ENCODE measurements around the gene MAN1B1. TPM values are rescaled to one million over a fixed set of nuclear protein-coding genes. Genes with fewer than 3 reads are reported as not detected.

Gene MAN1B1
- 71.3 TPM for total RNA-seq
- 10 to 100 TPM; 42.1 to 53.5 (median 45.7) TPM for polyA plus RNA-seq

DNA sequence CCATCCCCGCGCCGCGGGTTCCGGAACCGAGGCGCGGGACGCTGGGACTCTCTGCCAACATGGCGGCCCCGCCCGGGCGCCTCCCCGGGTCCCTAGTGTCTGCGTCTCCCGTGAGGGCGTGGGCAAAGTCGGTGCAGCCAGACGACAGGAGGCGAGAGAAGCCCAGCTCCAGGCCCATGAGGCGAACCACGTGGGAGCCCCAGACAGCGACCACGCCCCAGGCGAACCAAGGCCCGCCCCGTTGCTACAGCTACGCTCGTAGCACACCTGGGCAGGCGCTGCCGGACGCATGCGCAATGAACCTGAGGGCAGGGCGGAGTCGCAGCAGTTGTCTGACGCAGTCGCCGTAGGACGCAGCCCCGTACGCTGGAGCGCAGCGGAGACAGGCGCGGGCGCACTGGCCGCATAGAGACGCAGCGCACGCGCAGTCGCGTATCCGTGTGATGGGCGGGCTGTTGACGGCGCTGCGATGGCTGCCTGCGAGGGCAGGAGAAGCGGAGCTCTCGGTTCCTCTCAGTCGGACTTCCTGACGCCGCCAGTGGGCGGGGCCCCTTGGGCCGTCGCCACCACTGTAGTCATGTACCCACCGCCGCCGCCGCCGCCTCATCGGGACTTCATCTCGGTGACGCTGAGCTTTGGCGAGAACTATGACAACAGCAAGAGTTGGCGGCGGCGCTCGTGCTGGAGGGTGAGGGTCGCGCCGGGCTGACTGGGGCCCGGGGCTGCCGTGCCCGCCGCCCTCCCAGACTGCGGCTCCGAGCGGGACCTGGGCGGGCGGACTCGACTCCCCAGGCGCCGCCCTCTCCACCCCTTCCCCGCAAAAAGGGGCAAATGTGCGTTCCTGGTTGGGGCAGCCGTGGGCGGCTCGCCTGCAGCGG is at the start of gene MAN1B1:
MAN1B1 (plus strand) TSS at position 455 of the 878 bp plus-strand sequence; CDS start at position 470, 15 bp downstream.
- Histone ChIP-seq H3K27me3 (ENCODE audit: control insufficient read depth, insufficient read depth, low read length) (no peaks in the 10 kb centered on the region), H3K36me3 (ENCODE audit: control insufficient read depth, insufficient read depth, low read length) (peaks cover 9% of the 10 kb centered on the region), H3K4me1 (ENCODE audit: control insufficient read depth, insufficient read depth, low read length, poor library complexity, severe bottlenecking) (peaks cover 31% of the 10 kb centered on the region), H3K9me3 (ENCODE audit: control insufficient read depth in 2 of 2, low read length in 2 of 2) (no peaks in the 10 kb centered on the region), H3K27ac (ENCODE audit: insufficient read depth, low read length, poor library complexity, severe bottlenecking) (peak within 1 kb of the TSS; percentile 96), H3K4me3 (ENCODE audit: low read depth, low read length) (peak within 1 kb of the TSS; percentile 80)
- Mint-ChIP-seq H3K27ac (peak within 1 kb of the TSS; percentile 95 to 96 (median 96)), H3K4me3 (peak within 1 kb of the TSS; percentile 90 to 96 (median 92)), H3K9me3 (peaks cover 0 to 2% (median 0%) of the 10 kb centered on the region in 7 donors), H3K27me3 (no peaks in the 10 kb centered on the region), H3K36me3 (peaks cover 13% of the 10 kb centered on the region), H3K4me1 (peaks cover 10 to 44% (median 30%) of the 10 kb centered on the region in 4 donors)
- peak; percentile 81 to 83 for ATAC-seq (ENCODE audit: low read depth in 2 of 2)
- DNase-seq = peak; percentile 99 to 100 (median 100)

DNA sequence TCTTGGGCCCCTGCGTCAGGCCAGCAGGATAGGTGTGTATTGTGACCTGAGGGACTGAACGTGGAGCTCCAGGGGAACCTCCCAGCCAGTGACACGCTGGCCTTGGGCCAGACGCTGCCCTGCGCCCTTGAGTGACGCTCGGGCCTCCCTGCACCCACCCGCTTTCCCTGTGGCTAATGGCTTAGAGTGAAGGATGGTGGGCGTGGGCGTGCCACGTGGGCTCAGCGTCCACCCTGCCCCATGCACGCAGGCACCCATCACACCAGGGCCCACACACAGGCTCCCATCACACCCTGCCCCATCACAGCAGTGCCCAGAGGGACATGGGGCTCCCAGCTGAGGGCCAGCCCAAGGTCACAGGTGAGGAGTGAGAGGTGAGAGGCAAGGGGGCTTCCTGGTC is 49.8 kb upstream of the MAN1B1 start:
- H3K4me3 ChIP-seq (ENCODE audit: low read depth, low read length) = no peak overlapping the region
- H3K27me3 ChIP-seq (ENCODE audit: control insufficient read depth, insufficient read depth, low read length) = no peaks in the 10 kb centered on the region
- no peaks in the 10 kb centered on the region for H3K36me3 Mint-ChIP-seq
- H3K9me3 ChIP-seq (ENCODE audit: control insufficient read depth in 2 of 2, low read length in 2 of 2) = no peaks in the 10 kb centered on the region
- DNase-seq (no peak), ATAC-seq (ENCODE audit: low read depth in 2 of 2) (no peak)
- H3K9me3 Mint-ChIP-seq = no peaks in the 10 kb centered on the region
- H3K27ac ChIP-seq (ENCODE audit: insufficient read depth, low read length, poor library complexity, severe bottlenecking) = no peak overlapping the region
- H3K4me1 Mint-ChIP-seq = peaks cover 0 to 25% (median 13%) of the 10 kb centered on the region in 4 donors
- H3K27me3 Mint-ChIP-seq = no peaks in the 10 kb centered on the region
- H3K4me3 Mint-ChIP-seq = no peak overlapping the region
- no peaks in the 10 kb centered on the region for H3K36me3 ChIP-seq (ENCODE audit: control insufficient read depth, insufficient read depth, low read length)
- H3K4me1 ChIP-seq (ENCODE audit: control insufficient read depth, insufficient read depth, low read length, poor library complexity, severe bottlenecking) = peaks cover 32% of the 10 kb centered on the region
- H3K27ac Mint-ChIP-seq = no peak overlapping the region

DNA sequence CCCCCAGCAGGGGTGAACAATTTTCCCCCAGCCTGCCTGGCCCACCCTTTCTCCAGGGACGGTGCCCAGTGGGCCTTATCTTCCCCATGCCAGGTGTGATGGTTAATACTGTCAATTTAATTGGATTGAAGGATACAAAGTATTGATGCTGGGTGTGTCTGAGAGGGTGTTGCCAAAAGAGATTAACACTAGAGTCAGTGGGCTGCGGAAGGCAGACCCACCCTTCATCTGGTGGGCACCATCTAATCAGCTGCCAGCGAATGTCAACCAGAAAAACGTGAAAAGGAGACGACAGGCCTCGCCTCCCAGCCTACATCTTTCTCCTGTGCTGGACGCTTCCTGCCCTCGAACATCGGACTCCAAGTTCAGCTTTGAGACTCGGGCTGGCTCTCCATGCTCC is 49.3 kb upstream of the MAN1B1 start:
- DNase-seq = no peak
- H3K36me3 Mint-ChIP-seq = no peaks in the 10 kb centered on the region
- H3K27me3 Mint-ChIP-seq = no peaks in the 10 kb centered on the region
- Histone ChIP-seq H3K27me3 (ENCODE audit: control insufficient read depth, insufficient read depth, low read length) (no peaks in the 10 kb centered on the region), H3K9me3 (ENCODE audit: control insufficient read depth in 2 of 2, low read length in 2 of 2) (no peaks in the 10 kb centered on the region), H3K36me3 (ENCODE audit: control insufficient read depth, insufficient read depth, low read length) (no peaks in the 10 kb centered on the region), H3K4me3 (ENCODE audit: low read depth, low read length) (no peak overlapping the region), H3K4me1 (ENCODE audit: control insufficient read depth, insufficient read depth, low read length, poor library complexity, severe bottlenecking) (peaks cover 27% of the 10 kb centered on the region), H3K27ac (ENCODE audit: insufficient read depth, low read length, poor library complexity, severe bottlenecking) (no peak overlapping the region)
- H3K27ac Mint-ChIP-seq = no peak overlapping the region
- peaks cover 0 to 24% (median 12%) of the 10 kb centered on the region in 4 donors for H3K4me1 Mint-ChIP-seq
- no peak for ATAC-seq (ENCODE audit: low read depth in 2 of 2)
- peak overlapping the region in 1 of 4 donors; percentile 69 for H3K4me3 Mint-ChIP-seq
- H3K9me3 Mint-ChIP-seq = no peaks in the 10 kb centered on the region

DNA sequence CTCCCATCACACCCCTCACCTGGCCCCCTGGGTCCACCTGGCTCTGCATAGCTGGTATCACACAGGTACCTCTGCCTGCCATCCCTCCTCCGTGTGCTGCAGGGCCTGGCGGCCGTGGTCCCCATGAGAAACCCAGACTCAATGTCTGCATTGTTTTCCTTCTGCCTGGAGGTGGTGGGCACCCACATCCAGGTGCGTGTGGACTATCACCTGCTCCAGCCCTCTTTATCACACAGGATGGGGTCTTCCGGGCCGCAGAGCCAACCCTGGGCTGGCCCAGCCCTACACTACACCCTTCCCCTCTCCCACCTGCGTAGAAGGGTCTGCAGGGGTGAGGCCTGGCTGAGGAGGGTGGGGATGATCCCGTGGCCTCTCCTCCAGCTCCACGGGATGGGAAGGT is 47.9 kb upstream of the MAN1B1 start:
- Mint-ChIP-seq H3K27me3 (peaks cover under 1% of the 10 kb centered on the region), H3K4me3 (no peak overlapping the region), H3K4me1 (peaks cover 0 to 12% (median 6%) of the 10 kb centered on the region in 4 donors), H3K27ac (no peak overlapping the region), H3K9me3 (no peaks in the 10 kb centered on the region), H3K36me3 (no peaks in the 10 kb centered on the region)
- no peak for ATAC-seq (ENCODE audit: low read depth in 2 of 2)
- peaks cover 18% of the 10 kb centered on the region for H3K4me1 ChIP-seq (ENCODE audit: control insufficient read depth, insufficient read depth, low read length, poor library complexity, severe bottlenecking)
- H3K9me3 ChIP-seq (ENCODE audit: control insufficient read depth in 2 of 2, low read length in 2 of 2) = no peaks in the 10 kb centered on the region
- H3K4me3 ChIP-seq (ENCODE audit: low read depth, low read length) = no peak overlapping the region
- no peaks in the 10 kb centered on the region for H3K27me3 ChIP-seq (ENCODE audit: control insufficient read depth, insufficient read depth, low read length)
- H3K27ac ChIP-seq (ENCODE audit: insufficient read depth, low read length, poor library complexity, severe bottlenecking) = no peak overlapping the region
- no peak for DNase-seq
- no peaks in the 10 kb centered on the region for H3K36me3 ChIP-seq (ENCODE audit: control insufficient read depth, insufficient read depth, low read length)

DNA sequence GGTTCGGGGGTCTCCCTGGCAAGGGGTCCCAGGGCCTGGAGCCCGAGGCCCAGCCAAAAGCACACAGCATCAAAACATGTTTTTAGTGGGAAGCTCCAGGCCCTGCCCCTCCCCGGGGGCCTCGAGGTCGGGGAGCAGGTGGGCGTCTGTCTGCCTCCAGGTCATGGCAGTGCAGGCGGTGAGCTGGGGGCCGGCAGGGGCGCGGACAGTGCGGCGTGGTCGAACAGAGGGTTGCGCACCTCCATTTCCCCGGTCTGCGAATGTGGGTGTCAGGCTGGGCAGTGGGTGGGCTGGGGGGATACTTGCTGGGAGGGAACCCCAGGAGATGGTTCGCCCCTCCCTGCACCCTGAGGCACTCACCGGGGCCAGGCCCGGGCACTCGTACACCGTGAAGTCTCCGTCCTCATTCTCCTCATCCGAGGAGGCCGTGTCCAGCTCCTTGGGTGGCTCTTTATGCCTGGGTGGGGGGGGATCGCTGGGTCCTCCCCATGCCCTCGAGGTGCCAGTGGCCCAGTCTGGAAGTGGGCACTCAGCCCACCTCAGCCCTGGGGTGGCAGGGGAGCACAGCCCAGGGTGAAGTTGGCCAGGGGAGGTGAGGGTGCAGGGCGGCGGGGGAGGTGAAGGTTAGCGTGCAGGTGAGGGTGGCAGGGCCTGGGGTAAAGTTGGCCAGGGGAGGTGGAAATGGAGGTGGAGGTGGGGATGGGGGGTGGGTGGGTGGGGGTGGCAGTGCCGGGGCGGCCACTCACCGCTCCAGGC is 47.0 kb upstream of the MAN1B1 start:
- ATAC-seq (ENCODE audit: low read depth in 2 of 2) (no peak), DNase-seq (no peak)
- Histone ChIP-seq H3K36me3 (ENCODE audit: control insufficient read depth, insufficient read depth, low read length) (no peaks in the 10 kb centered on the region), H3K27ac (ENCODE audit: insufficient read depth, low read length, poor library complexity, severe bottlenecking) (no peak overlapping the region), H3K9me3 (ENCODE audit: control insufficient read depth in 2 of 2, low read length in 2 of 2) (no peaks in the 10 kb centered on the region), H3K4me1 (ENCODE audit: control insufficient read depth, insufficient read depth, low read length, poor library complexity, severe bottlenecking) (peaks cover 21% of the 10 kb centered on the region), H3K27me3 (ENCODE audit: control insufficient read depth, insufficient read depth, low read length) (no peaks in the 10 kb centered on the region), H3K4me3 (ENCODE audit: low read depth, low read length) (no peak overlapping the region)
- no peak overlapping the region for H3K27ac Mint-ChIP-seq
- no peak overlapping the region for H3K4me3 Mint-ChIP-seq
- H3K36me3 Mint-ChIP-seq = no peaks in the 10 kb centered on the region
- H3K27me3 Mint-ChIP-seq = peaks cover 10% of the 10 kb centered on the region
- peaks cover 0 to 16% (median 7%) of the 10 kb centered on the region in 4 donors for H3K4me1 Mint-ChIP-seq
- H3K9me3 Mint-ChIP-seq = no peaks in the 10 kb centered on the region

DNA sequence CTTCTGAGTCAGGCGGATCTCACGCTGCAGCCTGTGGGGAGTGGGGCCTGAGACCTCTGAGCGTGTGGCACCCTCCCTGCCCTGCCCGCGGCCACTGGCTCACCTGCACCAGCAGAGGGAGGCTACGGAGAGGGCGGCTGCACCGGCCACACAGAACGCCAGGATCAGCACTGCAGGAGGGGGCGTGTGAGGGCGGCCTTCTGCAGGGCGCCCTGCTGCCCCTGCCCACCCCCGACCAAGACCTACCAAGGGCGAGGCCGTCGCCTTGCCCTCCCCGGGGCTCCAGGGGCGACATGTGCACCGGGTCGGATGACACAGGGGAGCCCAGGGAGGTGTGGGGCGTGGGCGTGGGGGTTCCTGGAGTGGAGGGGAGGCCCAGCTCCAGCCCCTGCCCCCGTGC is 46.2 kb upstream of the MAN1B1 start:
- H3K27me3 ChIP-seq (ENCODE audit: control insufficient read depth, insufficient read depth, low read length) = no peaks in the 10 kb centered on the region
- H3K9me3 Mint-ChIP-seq = no peaks in the 10 kb centered on the region
- H3K36me3 Mint-ChIP-seq = no peaks in the 10 kb centered on the region
- H3K27me3 Mint-ChIP-seq = peaks cover 14% of the 10 kb centered on the region
- H3K9me3 ChIP-seq (ENCODE audit: control insufficient read depth in 2 of 2, low read length in 2 of 2) = no peaks in the 10 kb centered on the region
- H3K4me1 ChIP-seq (ENCODE audit: control insufficient read depth, insufficient read depth, low read length, poor library complexity, severe bottlenecking) = peaks cover 20% of the 10 kb centered on the region
- no peak overlapping the region for H3K27ac ChIP-seq (ENCODE audit: insufficient read depth, low read length, poor library complexity, severe bottlenecking)
- H3K4me3 Mint-ChIP-seq = no peak overlapping the region
- H3K4me1 Mint-ChIP-seq = peaks cover 0 to 14% (median 5%) of the 10 kb centered on the region in 4 donors
- H3K4me3 ChIP-seq (ENCODE audit: low read depth, low read length) = no peak overlapping the region
- DNase-seq (no peak), ATAC-seq (ENCODE audit: low read depth in 2 of 2) (no peak)
- H3K36me3 ChIP-seq (ENCODE audit: control insufficient read depth, insufficient read depth, low read length) = no peaks in the 10 kb centered on the region
- no peak overlapping the region for H3K27ac Mint-ChIP-seq

DNA sequence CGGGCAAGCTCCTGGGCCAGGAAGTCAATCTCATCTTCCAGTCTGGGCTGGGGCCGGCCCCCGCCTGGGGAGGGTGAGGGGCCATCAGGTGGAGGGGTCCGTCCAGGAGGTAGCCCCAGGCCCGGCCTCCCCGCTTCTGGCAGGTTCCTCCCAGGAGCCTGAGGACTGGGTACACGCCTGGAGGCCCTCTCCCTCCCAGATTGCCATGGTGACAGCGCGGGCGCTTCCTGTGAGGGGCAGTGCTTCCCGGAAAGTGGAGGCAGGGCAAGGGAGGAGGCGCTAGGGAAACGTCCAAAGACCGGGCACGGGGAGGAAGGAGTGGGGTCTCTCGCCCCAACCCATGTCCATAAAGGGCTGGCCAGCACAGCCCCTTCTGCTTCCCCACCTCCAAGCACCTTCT is 45.7 kb upstream of the MAN1B1 start:
- Histone ChIP-seq H3K4me3 (ENCODE audit: low read depth, low read length) (no peak overlapping the region), H3K27ac (ENCODE audit: insufficient read depth, low read length, poor library complexity, severe bottlenecking) (no peak overlapping the region), H3K4me1 (ENCODE audit: control insufficient read depth, insufficient read depth, low read length, poor library complexity, severe bottlenecking) (peaks cover 24% of the 10 kb centered on the region), H3K27me3 (ENCODE audit: control insufficient read depth, insufficient read depth, low read length) (no peaks in the 10 kb centered on the region), H3K9me3 (ENCODE audit: control insufficient read depth in 2 of 2, low read length in 2 of 2) (no peaks in the 10 kb centered on the region), H3K36me3 (ENCODE audit: control insufficient read depth, insufficient read depth, low read length) (no peaks in the 10 kb centered on the region)
- peaks cover 14% of the 10 kb centered on the region for H3K27me3 Mint-ChIP-seq
- no peaks in the 10 kb centered on the region for H3K36me3 Mint-ChIP-seq
- no peak overlapping the region for H3K4me3 Mint-ChIP-seq
- DNase-seq (no peak), ATAC-seq (ENCODE audit: low read depth in 2 of 2) (no peak)
- H3K4me1 Mint-ChIP-seq = peaks cover 0 to 14% (median 5%) of the 10 kb centered on the region in 4 donors
- no peak overlapping the region for H3K27ac Mint-ChIP-seq
- no peaks in the 10 kb centered on the region for H3K9me3 Mint-ChIP-seq
